HUDEP-2 (cell line): ENCODE data around the gene VGLL1.
A peak's percentile ranks its signal among the peaks of the same experiment; 100 is the strongest.

Experiments used
- DNase-seq, 76 experiments: peaks; one replicate each; lab custom pipeline; 2025; ENCODE audit not compliant: unreplicated experiment in 76 of 76; lab: John Stamatoyannopoulos, UW

Gene VGLL1

GRCh38 chrX:136531951-136532350 lies at the start of gene VGLL1:
VGLL1 (plus strand) TSS chrX:136532215; CDS start chrX:136536021, 3,806 bp downstream.
- DNase-seq = no peak

GRCh38 chrX:136487647-136488046 lies 44.4 kb upstream of the VGLL1 start, which contains the start of gene BRS3:
BRS3 (plus strand) TSS chrX:136487947; CDS start chrX:136488115, 168 bp downstream.
- no peak for DNase-seq

GRCh38 chrX:136488706-136489105 lies 43.3 kb upstream of the VGLL1 start:
- no peak for DNase-seq

GRCh38 chrX:136491832-136492231 lies 40.2 kb upstream of the VGLL1 start:
- DNase-seq = no peak

- DNase-seq = no peak
Observed at GRCh38 chrX:136493011-136493410, 39.0 kb upstream of the VGLL1 start.

- DNase-seq = no peak
Observed at GRCh38 chrX:136495043-136495442, 37.0 kb upstream of the VGLL1 start.

GRCh38 chrX:136496186-136496763 lies 35.7 kb upstream of the VGLL1 start:
- peak in 1 of 76 experiments; percentile 6 for DNase-seq

GRCh38 chrX:136496764-136497555 lies 35.1 kb upstream of the VGLL1 start:
- peak in 75 of 76 experiments; percentile 5 to 83 (median 69) for DNase-seq

- DNase-seq = peak in 8 of 76 experiments; percentile 2 to 25 (median 11)
Observed at GRCh38 chrX:136497556-136498052, 34.4 kb upstream of the VGLL1 start, which contains the start of gene HTATSF1. HTATSF1 (plus strand) TSS chrX:136497592; CDS start chrX:136497685, 93 bp downstream.

- no peak for DNase-seq
Observed at GRCh38 chrX:136519069-136519468, 12.9 kb upstream of the VGLL1 start.

GRCh38 chrX:136523770-136524169 lies 8.2 kb upstream of the VGLL1 start:
- no peak for DNase-seq

GRCh38 chrX:136525738-136526606 lies 6.0 kb upstream of the VGLL1 start:
- peak in 18 of 76 experiments; percentile 0 to 46 (median 2) for DNase-seq

GRCh38 chrX:136528645-136529315 lies 3.2 kb upstream of the VGLL1 start:
- no peak for DNase-seq

GRCh38 chrX:136529795-136530194 lies 2.2 kb upstream of the VGLL1 start:
- DNase-seq = no peak

GRCh38 chrX:136534131-136534530 lies 2.1 kb downstream of the VGLL1 start:
- DNase-seq = no peak

- no peak for DNase-seq
Observed at GRCh38 chrX:136538811-136539210, 6.8 kb downstream of the VGLL1 start.

- DNase-seq = no peak
Observed at GRCh38 chrX:136540226-136540625, 8.2 kb downstream of the VGLL1 start.

- DNase-seq = peak in 1 of 76 experiments; percentile 0
Observed at GRCh38 chrX:136541294-136541693, 9.3 kb downstream of the VGLL1 start.

GRCh38 chrX:136542281-136542680 lies 10.3 kb downstream of the VGLL1 start:
- no peak for DNase-seq

GRCh38 chrX:136546371-136546781 lies 14.4 kb downstream of the VGLL1 start:
- DNase-seq = no peak
